HCT116 (cell line): ENCODE measurements around the gene RNF144B.

Experiments used
- CTCF ChIP-seq, 3 experiments: fragments of 200-600 bp in 1 of 3; sonication (generic) in 1 of 3; IDR thresholded peaks in 2 of 3; conservative IDR thresholded peaks in 1 of 3; 2 replicates each; pipeline ENCODE4 v1.5.1; 2012 to 2017; ENCODE audit warnings: low read depth in 2 of 3, low read length in 2 of 3, antibody characterized with exemption in 1 of 3, borderline replicate concordance in 1 of 3, control low read depth in 1 of 3, mild to moderate bottlenecking in 1 of 3, mixed read lengths in 1 of 3, mixed run types in 1 of 3, moderate library complexity in 1 of 3; ENCODE audit not compliant: insufficient read depth in 1 of 3
- EZH2 ChIP-seq: fragments of 200-600 bp; sonication (generic); IDR thresholded peaks from 2 replicates; pipeline ENCODE4 v1.6.1; 2017; ENCODE audit warnings: antibody characterized with exemption, mixed run types

GRCh38 chr6:18488004-18488403 is 100.9 kb downstream of the RNF144B start:
- no peak for TF ChIP-seq EZH2
- TF ChIP-seq CTCF (IDR thresholded peaks at IDR 0.05 in 2 of 3, conservative IDR thresholded peaks at IDR 0.05 in 1 of 3; ENCODE audit: borderline replicate concordance in 1 of 3, insufficient read depth in 1 of 3, low read depth in 2 of 3, low read length in 2 of 3), result no peak
